HepG2 (cell line): ENCODE results near the gene POLR3F. TPM values are rescaled to one million over a fixed set of nuclear protein-coding genes. Genes with fewer than 3 reads are reported as not detected.

ENCODE experiments used
- ATAC-seq: fragments of 200-7000 bp; cut with Tn5 transposase; 3 replicates; pipeline ENCODE4 v1.9.1; 2020; ENCODE audit warnings: mild to moderate bottlenecking, moderate library complexity
- BruUV-seq: library from RNA; stranded (reverse); fragments of 400-500 nt; replicated peaks from 2 replicates; lab custom pipeline; 2021; lab: Mats Ljungman, UMichigan
- CTCF ChIA-PET: fragments of 300-600 bp; formaldehyde crosslinking; extraction: SDS; loops from one replicate; lab custom pipeline; 2021; ENCODE audit warnings: low total read pairs, inconsistent platforms, low intra/inter-chr PET ratio; lab: Yijun Ruan, JAX
- POLR2A ChIA-PET: fragments of 350-600 bp; sonication (Branson Sonifier 250); formaldehyde crosslinking; loops from one replicate; lab custom pipeline; 2020; ENCODE audit warnings: antibody characterized with exemption, inconsistent platforms; lab: Yijun Ruan, JAX
- DNase-seq: peaks from one replicate; pipeline ENCODE4 v3.0.0-alpha.2; 2015; ENCODE audit warnings: low spot score
- FAIRE-seq: peaks from 3 replicates; lab custom pipeline; 2011; peaks lifted over from hg19 to GRCh38; lab: Jason Lieb, UNC
- H2AFZ ChIP-seq: one replicate; pipeline ENCODE4 v1.6.1; 2011; ENCODE audit warnings: low read length, inconsistent platforms
- H3K27ac ChIP-seq: fragments of 300-600 bp; 3 replicates; pipeline ENCODE4 v1.8.0; 2011; ENCODE audit warnings: mixed run types, mild to moderate bottlenecking, mixed read lengths, low read length, inconsistent platforms; ENCODE audit not compliant: insufficient read depth; ENCODE audit errors: extremely low read length
- H3K27me3 ChIP-seq, 2 experiments: fragments of 200-600 bp in 1 of 2; 2 replicates in 1 of 2; 3 replicates in 1 of 2; pipeline versions ENCODE4 v1.6.0 to v1.8.0; 2011; ENCODE audit warnings: low read length in 2 of 2, mild to moderate bottlenecking in 2 of 2, moderate library complexity in 2 of 2, inconsistent platforms in 1 of 2; ENCODE audit not compliant: insufficient read depth in 2 of 2, control insufficient read depth in 1 of 2
- H3K36me3 ChIP-seq, 2 experiments: fragments of 200-600 bp in 1 of 2; replicated peaks in 1 of 2; 2 replicates in 1 of 2; 3 replicates in 1 of 2; pipeline versions ENCODE4 v1.5.1 to v1.8.0; 2011; ENCODE audit warnings: low read length in 2 of 2, inconsistent platforms in 1 of 2; ENCODE audit not compliant: insufficient read depth in 2 of 2, control insufficient read depth in 1 of 2
- H3K4me1 ChIP-seq: 2 replicates; pipeline ENCODE4 v1.5.1; 2012; ENCODE audit warnings: low read length, inconsistent platforms; ENCODE audit not compliant: insufficient read depth
- H3K4me2 ChIP-seq: 2 replicates; pipeline ENCODE4 v1.6.0; 2011; ENCODE audit warnings: low read depth, low read length, inconsistent platforms
- H3K4me3 ChIP-seq, 3 experiments: fragments of 200-600 bp in 1 of 3; sonication (generic), shearing (Covaris generic) in 1 of 3; replicated peaks in 1 of 3; 2 replicates each; pipeline ENCODE4 v1.5.1; 2011 to 2016; ENCODE audit warnings: low read length in 3 of 3, inconsistent platforms in 2 of 3, low read depth in 2 of 3, mild to moderate bottlenecking in 2 of 3, control low read depth in 1 of 3, mixed read lengths in 1 of 3; ENCODE audit not compliant: insufficient read depth in 1 of 3
- H3K79me2 ChIP-seq: one replicate; pipeline ENCODE4 v1.6.1; 2011; ENCODE audit warnings: low read length, inconsistent platforms; ENCODE audit not compliant: insufficient read depth
- H3K9ac ChIP-seq: 2 replicates; pipeline ENCODE4 v1.6.0; 2011; ENCODE audit warnings: mild to moderate bottlenecking, low read depth, low read length, inconsistent platforms; ENCODE audit not compliant: insufficient read depth
- H3K9me3 ChIP-seq: 2 replicates; pipeline ENCODE4 v1.5.1; 2012; ENCODE audit warnings: mild to moderate bottlenecking, low read length
- H4K20me1 ChIP-seq: 2 replicates; pipeline ENCODE4 v1.6.0; 2011; ENCODE audit warnings: inconsistent platforms, mild to moderate bottlenecking, low read length, moderate library complexity; ENCODE audit not compliant: insufficient read depth
- NFYC ChIP-seq: IDR thresholded peaks from 2 replicates; pipeline ENCODE4 v1.6.1; 2016; ENCODE audit warnings: missing genetic modification reagents, missing compliant biosample characterization
- RBFOX2 ChIP-seq: fragments of 200-400 bp; formaldehyde crosslinking; IDR thresholded peaks from 2 replicates; pipeline ENCODE4 v1.6.1; 2017; ENCODE audit warnings: low read depth, mild to moderate bottlenecking, low read length
- REST ChIP-seq, 2 experiments: IDR thresholded peaks; 2 replicates each; pipeline ENCODE4 v1.6.1; 2011 to 2012; ENCODE audit warnings: low read length in 2 of 2, borderline replicate concordance in 1 of 2, low read depth in 1 of 2, mild to moderate bottlenecking in 1 of 2, moderate library complexity in 1 of 2
- STAG1 ChIP-seq: sonication (generic); formaldehyde crosslinking; IDR thresholded peaks from 2 replicates; pipeline ENCODE4 v1.4.0; 2020; ENCODE audit warnings: missing genetic modification reagents
- STAT5B ChIP-seq: sonication (generic); formaldehyde crosslinking; IDR thresholded peaks from 2 replicates; pipeline ENCODE4 v1.4.0; 2020; ENCODE audit warnings: missing genetic modification reagents
- TCF7L2 ChIP-seq: IDR thresholded peaks from 2 replicates; pipeline ENCODE4 v1.6.1; 2011; ENCODE audit warnings: mild to moderate bottlenecking, low read depth, low read length, moderate library complexity
- WGBS: methylation state at CpG from one replicate; pipeline ENCODE4 v1.1.6; 2017; ENCODE audit warnings: low lambda C conversion rate; 5-methylcytosine and 5-hydroxymethylcytosine counted together
- in situ Hi-C: cut with HindIII; loops from 2 replicates; pipeline ENCODE4 v1.10.0; 2017; ENCODE audit warnings: low pct_unique_long_range_greater_than_20kb; ENCODE audit not compliant: extremely low pct_ligation_motif_present
- intact Hi-C: fragments of 100-400 bp; cut with micrococcal nuclease; formaldehyde crosslinking; loops from one replicate; pipeline ENCODE4 v1.10.0; 2022; ENCODE audit not compliant: unreplicated experiment
- polyA plus RNA-seq, 8 experiments: library from polyadenylated mRNA; depleted of rRNA in 3 of 8; stranded (reverse) in 7 of 8; unstranded in 1 of 8; fragments of >200 nt; fragmentation: Illumina TruSeq in 4 of 8; extraction: Trizol in 4 of 8; gene quantifications; 2 replicates each; pipeline versions ENCODE4 v1.2.1 to v1.2.3, GENCODE V29; 2011 to 2016; ENCODE audit warnings: low read depth in 4 of 8, missing spikeins in 1 of 8, mixed read lengths in 1 of 8; ENCODE audit not compliant: insufficient read depth in 1 of 8
- total RNA-seq, 5 experiments: library from RNA; depleted of rRNA; stranded (reverse); fragments of >200 nt; fragmentation: Illumina TruSeq; extraction: Trizol; gene quantifications; 2 replicates each; pipeline ENCODE4 v1.2.3, GENCODE V29; 2016; ENCODE audit warnings: low read depth in 1 of 5
- TF ChIP-seq, protein P1 (sequence below): sonication (generic); formaldehyde crosslinking; IDR thresholded peaks from 2 replicates; pipeline ENCODE4 v1.5.0; 2020; ENCODE audit warnings: mild to moderate bottlenecking, missing genetic modification reagents, borderline replicate concordance

Gene POLR3F
- total and polyA plus RNA-seq, 2 of the 13 experiments (the other 11 are each of a cell fraction or from before 2014, with no cell fraction given) = 11.7 to 25.5 TPM

DNA sequence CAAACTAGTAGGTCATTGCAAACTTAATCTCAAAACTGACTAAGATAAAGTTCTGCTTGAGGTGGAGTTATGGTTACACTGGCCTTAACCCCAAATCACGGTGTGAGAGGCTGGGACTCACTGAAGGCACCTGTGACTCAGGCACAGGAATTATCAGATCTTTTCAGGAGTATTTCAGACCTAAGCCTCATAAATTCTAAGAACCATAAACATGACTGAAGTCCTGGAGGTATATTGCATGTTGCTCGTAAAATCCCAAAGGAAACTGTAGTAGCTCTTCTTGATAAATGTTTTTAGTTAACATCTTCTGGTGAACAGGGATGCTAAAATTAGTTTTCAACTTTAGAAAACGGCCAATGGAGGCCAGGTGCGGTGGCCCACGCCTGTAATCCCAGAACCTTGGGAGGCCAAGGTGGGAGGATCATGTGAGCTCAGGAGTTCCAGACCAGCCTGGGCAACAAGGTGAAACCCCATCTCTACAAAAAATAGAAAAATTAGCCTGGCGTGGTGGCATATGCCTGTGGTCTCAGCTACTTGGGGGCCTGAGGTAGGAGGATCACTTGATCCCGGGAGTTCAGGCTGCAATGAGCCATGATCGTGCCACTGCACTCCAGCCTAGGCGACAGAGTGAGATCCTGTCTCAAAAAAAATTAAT, 36.9 kb upstream of the POLR3F start (continued):
- no peak for TF ChIP-seq STAT5B
- TF ChIP-seq, all 625 proteins: peak for 0

- CTCF ChIA-PET = no interaction called here
- Histone ChIP-seq H3K4me2 (no peak overlapping the region), H4K20me1 (no peaks in the 10 kb centered on the region), H3K27ac (no peak overlapping the region), H3K79me2 (no peaks in the 10 kb centered on the region), H3K36me3 (no peaks in the 10 kb centered on the region), H2AFZ (no peak overlapping the region), H3K9ac (no peak overlapping the region), H3K9me3 (no peaks in the 10 kb centered on the region), H3K4me1 (peaks cover 15% of the 10 kb centered on the region), H3K4me3 (no peak overlapping the region), H3K27me3 (no peaks in the 10 kb centered on the region)
- POLR2A ChIA-PET = no interaction called here
- intact Hi-C loops = loop anchor here (1.0 kb wide), 1 partner anchor 18 kb away; no protein-coding TSS in a partner anchor
- WGBS = 84% methylated on average over 6 of the region's 6 CpGs
- TF ChIP-seq REST (IDR thresholded peaks at IDR 0.05; ENCODE audit: borderline replicate concordance in 1 of 2, low read depth in 1 of 2, low read length in 2 of 2) (no peak), RBFOX2 (no peak), TCF7L2 (no peak), STAG1 (CRISPR knock-in tag) (peak; percentile 23; the same call in 1 of the 2 replicates), NFYC (no peak)
- TF ChIP-seq, protein P1, sequence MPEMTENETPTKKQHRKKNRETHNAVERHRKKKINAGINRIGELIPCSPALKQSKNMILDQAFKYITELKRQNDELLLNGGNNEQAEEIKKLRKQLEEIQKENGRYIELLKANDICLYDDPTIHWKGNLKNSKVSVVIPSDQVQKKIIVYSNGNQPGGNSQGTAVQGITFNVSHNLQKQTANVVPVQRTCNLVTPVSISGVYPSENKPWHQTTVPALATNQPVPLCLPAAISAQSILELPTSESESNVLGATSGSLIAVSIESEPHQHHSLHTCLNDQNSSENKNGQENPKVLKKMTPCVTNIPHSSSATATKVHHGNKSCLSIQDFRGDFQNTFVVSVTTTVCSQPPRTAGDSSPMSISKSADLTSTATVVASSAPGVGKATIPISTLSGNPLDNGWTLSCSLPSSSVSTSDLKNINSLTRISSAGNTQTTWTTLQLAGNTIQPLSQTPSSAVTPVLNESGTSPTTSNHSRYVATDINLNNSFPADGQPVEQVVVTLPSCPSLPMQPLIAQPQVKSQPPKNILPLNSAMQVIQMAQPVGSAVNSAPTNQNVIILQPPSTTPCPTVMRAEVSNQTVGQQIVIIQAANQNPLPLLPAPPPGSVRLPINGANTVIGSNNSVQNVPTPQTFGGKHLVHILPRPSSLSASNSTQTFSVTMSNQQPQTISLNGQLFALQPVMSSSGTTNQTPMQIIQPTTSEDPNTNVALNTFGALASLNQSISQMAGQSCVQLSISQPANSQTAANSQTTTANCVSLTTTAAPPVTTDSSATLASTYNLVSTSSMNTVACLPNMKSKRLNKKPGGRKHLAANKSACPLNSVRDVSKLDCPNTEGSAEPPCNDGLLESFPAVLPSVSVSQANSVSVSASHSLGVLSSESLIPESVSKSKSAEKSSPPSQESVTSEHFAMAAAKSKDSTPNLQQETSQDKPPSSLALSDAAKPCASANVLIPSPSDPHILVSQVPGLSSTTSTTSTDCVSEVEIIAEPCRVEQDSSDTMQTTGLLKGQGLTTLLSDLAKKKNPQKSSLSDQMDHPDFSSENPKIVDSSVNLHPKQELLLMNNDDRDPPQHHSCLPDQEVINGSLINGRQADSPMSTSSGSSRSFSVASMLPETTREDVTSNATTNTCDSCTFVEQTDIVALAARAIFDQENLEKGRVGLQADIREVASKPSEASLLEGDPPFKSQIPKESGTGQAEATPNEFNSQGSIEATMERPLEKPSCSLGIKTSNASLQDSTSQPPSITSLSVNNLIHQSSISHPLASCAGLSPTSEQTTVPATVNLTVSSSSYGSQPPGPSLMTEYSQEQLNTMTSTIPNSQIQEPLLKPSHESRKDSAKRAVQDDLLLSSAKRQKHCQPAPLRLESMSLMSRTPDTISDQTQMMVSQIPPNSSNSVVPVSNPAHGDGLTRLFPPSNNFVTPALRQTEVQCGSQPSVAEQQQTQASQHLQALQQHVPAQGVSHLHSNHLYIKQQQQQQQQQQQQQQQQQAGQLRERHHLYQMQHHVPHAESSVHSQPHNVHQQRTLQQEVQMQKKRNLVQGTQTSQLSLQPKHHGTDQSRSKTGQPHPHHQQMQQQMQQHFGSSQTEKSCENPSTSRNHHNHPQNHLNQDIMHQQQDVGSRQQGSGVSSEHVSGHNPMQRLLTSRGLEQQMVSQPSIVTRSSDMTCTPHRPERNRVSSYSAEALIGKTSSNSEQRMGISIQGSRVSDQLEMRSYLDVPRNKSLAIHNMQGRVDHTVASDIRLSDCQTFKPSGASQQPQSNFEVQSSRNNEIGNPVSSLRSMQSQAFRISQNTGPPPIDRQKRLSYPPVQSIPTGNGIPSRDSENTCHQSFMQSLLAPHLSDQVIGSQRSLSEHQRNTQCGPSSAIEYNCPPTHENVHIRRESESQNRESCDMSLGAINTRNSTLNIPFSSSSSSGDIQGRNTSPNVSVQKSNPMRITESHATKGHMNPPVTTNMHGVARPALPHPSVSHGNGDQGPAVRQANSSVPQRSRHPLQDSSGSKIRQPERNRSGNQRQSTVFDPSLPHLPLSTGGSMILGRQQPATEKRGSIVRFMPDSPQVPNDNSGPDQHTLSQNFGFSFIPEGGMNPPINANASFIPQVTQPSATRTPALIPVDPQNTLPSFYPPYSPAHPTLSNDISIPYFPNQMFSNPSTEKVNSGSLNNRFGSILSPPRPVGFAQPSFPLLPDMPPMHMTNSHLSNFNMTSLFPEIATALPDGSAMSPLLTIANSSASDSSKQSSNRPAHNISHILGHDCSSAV = no peak
- FAIRE-seq (no peak), ATAC-seq (no peak), DNase-seq (no peak)
- in situ Hi-C loops = no loop called here
- no TSS peak for BruUV-seq
Measured at GRCh38 chr20:18431206-18431605, 36.0 kb upstream of the POLR3F start.
